DOHH2 (cell line): ENCODE measurements around the gene RGR.

Experiments
- EZH2phosphoT487 ChIP-seq: fragments of 200-600 bp; sonication (generic); IDR thresholded peaks from 2 replicates; pipeline ENCODE4 v1.6.1; 2017; ENCODE audit warnings: borderline replicate concordance, mild to moderate bottlenecking, antibody characterized with exemption, low read length, moderate library complexity, mixed read lengths
- TF ChIP-seq, protein P1 (sequence below): fragments of 200-600 bp; sonication (generic); IDR thresholded peaks from one replicate; pipeline ENCODE4 v1.5.1; 2014; ENCODE audit warnings: antibody characterized with exemption, mild to moderate bottlenecking, low read depth, low read length; ENCODE audit not compliant: poor library complexity, severe bottlenecking

GRCh38 chr10:84270708-84271107 lies 25.9 kb downstream of the RGR start:
- TF ChIP-seq, protein P1, sequence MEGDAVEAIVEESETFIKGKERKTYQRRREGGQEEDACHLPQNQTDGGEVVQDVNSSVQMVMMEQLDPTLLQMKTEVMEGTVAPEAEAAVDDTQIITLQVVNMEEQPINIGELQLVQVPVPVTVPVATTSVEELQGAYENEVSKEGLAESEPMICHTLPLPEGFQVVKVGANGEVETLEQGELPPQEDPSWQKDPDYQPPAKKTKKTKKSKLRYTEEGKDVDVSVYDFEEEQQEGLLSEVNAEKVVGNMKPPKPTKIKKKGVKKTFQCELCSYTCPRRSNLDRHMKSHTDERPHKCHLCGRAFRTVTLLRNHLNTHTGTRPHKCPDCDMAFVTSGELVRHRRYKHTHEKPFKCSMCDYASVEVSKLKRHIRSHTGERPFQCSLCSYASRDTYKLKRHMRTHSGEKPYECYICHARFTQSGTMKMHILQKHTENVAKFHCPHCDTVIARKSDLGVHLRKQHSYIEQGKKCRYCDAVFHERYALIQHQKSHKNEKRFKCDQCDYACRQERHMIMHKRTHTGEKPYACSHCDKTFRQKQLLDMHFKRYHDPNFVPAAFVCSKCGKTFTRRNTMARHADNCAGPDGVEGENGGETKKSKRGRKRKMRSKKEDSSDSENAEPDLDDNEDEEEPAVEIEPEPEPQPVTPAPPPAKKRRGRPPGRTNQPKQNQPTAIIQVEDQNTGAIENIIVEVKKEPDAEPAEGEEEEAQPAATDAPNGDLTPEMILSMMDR, result no peak
- TF ChIP-seq EZH2phosphoT487, result no peak
